NCI-H2029 treated with DMSO at 0.1 percent for 48 hours (cell line): ENCODE data around the gene TIGIT.
A peak's percentile ranks its signal among the peaks of the same experiment; 100 is the strongest.
"Not testable (repeated sequence)": the region's sequence is repeated elsewhere in the genome, so short reads cannot be mapped to it uniquely, and the experiment has no call there.

Source experiments
- DNase-seq: peaks from one replicate; lab custom pipeline; 2025; lab: John Stamatoyannopoulos, UW

TIGIT gene

GRCh38 chr3:114293838-114294535 lies at the start of gene TIGIT:
TIGIT (plus strand) TSS chr3:114294028; CDS start chr3:114294062, 34 bp downstream.
- no peak for DNase-seq

- DNase-seq: no peak
Measured at GRCh38 chr3:114252954-114253353, 40.9 kb upstream of the TIGIT start.

- no peak for DNase-seq
Measured at GRCh38 chr3:114253505-114253904, 40.3 kb upstream of the TIGIT start.

GRCh38 chr3:114259566-114259965 lies 34.3 kb upstream of the TIGIT start:
- DNase-seq: no peak

- no peak for DNase-seq
Measured at GRCh38 chr3:114260152-114260551, 33.7 kb upstream of the TIGIT start.

GRCh38 chr3:114270019-114270418 lies 23.8 kb upstream of the TIGIT start:
- no peak for DNase-seq

DNA sequence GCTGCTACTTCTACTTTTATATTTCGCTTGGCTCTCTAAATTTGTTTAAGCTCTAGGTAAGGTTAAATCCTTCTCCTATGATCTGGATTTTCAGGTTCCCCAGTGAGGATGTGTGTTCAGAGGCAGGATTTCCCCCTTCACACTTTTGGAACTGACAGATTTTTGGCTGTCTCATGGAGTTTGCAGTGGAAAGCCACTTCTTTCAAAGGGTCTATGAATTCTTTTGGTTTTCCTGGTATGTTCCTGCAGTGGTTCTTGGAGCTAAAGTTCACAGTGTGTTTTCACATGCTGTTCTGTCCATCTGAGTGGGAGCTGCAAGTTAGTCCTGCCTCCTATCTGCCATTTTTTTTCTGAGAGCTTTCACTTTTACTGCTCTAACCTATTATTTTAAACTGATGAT lies 21.6 kb upstream of the TIGIT start:
- no peak for DNase-seq

DNA sequence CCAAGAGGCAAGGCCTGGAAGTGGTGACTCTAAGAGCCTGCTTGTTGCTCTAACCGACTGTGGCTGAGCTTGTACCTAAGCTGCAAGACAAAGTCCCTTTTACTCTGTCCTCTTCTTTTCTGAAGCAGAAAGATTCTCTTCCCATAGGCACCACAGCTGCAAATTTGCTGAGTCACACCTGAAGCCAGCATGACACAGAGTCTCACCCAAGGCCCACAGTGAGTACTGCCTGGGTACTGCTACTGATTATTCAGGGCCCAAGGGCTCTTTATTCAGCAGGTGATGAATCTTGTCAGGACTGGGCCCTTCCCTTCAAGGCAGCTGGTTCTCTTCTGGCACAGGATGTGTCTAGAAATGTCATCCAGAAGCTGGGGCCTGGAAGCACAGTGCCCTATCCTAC lies 18.9 kb upstream of the TIGIT start:
- no peak for DNase-seq

DNA sequence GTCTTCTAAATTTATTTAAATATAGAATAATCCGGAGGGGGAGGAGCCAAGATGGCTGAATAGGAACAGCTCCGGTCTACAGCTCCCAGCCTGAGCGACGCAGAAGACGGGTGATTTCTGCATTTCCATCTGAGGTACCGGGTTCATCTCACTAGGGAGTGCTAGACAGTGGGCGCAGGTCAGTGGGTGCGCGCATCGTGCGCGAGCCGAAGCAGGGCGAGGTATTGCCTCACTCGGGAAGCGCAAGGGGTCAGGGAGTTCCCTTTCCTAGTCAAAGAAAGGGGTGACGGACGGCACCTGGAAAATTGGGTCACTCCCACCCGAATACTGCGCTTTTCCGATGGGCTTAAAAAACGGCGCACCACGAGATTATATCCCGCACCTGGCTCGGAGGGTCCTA lies 17.0 kb upstream of the TIGIT start:
- DNase-seq: not testable (repeated sequence)

DNA sequence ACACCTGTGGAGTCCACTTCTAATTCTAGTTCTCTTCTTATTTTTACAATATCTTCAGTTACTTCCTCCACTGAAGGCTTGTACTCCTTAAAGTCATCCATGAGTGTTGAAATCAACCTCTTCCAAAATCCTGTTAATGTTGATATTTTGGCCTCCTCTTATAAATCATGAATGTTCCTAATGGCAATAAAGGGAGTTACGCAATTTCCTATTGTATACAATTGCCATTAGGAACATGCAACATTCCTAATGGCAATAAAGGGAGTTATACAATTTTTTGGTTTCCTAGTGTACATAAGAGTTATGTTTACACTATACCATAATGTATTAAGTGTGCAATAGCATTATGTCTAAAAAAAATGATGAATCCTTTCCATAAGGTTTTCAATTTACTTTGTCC lies 9.2 kb upstream of the TIGIT start:
- DNase-seq: no peak

DNA sequence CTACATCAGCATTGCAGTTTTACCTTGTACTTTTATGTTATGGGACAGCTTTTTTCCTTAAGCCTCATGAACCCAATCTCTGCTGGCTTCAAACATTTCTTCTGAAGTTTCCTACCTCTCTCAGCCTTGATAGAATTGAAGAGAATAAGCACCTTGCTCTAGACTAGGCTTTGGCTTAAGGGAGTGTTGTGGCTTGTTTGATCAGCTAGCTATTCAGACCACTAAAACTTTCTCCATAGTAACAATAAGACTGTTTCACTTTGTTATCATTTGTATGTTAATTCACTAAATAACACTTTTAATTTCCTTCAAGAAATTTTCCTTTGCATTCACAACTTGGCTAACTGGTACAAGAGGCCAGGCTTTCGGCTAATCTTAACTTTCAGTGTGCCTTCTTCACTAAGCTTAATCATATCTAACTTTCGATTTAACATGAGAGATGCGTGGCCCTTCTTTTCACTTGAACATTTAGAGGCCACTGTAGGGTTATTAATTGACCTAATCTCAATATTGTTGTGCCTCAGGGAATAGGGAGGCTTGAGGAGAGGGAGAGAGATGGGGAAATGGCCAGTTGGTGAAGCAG lies 8.1 kb upstream of the TIGIT start:
- no peak for DNase-seq

GRCh38 chr3:114286266-114286665 lies 7.6 kb upstream of the TIGIT start:
- DNase-seq: no peak

DNA sequence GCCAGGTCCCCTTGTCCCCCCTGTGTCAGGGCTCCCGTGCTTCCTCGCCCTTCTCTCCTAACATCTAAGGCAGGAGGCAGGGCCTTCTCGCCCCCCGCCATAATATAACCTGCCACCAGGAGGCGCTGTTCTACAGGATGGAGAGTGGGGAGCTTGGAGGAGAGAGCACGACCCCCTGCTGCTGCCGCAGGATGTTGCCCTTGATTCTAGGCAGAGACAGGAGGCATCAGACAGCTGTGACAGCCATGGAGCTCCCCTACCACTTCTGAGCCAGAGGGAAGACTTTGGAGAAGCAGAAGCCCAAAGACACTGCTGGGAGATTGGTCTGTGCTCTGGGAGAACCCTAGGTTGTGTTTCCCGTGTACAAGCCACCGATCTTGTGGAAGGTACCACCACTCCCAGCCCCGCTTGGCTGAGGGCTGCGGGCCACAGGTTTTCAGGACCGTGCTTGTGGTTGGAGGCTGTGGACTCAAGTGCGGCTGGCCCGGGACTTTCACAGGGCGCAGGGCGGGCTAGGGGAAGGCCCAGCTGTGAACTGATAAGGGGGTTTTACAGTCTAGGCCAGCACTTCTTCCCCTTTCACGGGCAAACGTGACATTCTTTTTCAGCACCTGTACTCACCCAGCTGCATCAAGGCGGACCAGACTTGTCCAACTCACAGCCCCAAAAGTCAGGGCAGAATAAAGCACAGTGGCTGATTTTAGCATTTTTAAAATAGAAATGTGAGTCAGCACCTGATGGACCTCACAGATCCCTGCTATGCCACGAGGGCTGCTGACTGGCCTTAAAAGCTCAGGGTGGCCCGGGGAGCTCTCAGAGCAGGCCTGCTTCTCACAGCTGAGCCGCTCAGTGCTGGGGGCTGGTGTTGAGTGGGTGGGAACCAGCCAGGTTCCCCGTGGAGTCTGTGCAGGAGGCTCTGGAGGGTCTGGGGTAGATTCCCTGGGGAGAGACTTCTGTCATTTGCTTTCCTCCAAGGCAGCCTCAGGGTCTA lies 2.6 kb upstream of the TIGIT start:
- DNase-seq: peak; percentile 13

DNA sequence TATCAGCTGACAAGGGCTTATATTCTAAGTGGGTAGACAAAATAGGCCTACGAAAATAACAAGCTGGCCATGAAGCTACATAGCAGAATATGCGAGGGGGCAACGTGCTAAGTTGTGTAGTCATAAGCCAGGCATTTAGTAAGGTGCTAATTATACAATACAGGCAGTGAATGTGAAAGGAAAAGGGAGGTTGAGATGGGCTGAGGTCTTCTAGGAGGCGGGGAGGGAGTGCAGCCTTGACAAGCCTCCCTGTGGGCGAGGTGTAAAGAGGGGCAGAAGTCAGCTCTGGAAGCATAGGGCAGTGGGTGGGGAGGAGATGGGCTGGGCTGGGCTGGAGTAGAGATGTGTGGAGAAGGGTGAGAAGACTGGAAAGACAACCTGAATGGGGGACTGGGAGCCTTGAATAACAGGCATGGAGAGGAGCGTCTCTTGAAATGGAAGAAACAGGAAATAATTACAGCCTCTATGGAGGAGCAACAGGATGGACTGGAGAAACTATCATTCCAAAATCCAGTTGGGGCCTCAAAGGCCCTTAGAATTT lies 1.2 kb downstream of the TIGIT start:
- DNase-seq: no peak

- no peak for DNase-seq
Measured at GRCh38 chr3:114295946-114296345, 2.1 kb downstream of the TIGIT start.

GRCh38 chr3:114299421-114299820 lies 5.6 kb downstream of the TIGIT start:
- DNase-seq: no peak

DNA sequence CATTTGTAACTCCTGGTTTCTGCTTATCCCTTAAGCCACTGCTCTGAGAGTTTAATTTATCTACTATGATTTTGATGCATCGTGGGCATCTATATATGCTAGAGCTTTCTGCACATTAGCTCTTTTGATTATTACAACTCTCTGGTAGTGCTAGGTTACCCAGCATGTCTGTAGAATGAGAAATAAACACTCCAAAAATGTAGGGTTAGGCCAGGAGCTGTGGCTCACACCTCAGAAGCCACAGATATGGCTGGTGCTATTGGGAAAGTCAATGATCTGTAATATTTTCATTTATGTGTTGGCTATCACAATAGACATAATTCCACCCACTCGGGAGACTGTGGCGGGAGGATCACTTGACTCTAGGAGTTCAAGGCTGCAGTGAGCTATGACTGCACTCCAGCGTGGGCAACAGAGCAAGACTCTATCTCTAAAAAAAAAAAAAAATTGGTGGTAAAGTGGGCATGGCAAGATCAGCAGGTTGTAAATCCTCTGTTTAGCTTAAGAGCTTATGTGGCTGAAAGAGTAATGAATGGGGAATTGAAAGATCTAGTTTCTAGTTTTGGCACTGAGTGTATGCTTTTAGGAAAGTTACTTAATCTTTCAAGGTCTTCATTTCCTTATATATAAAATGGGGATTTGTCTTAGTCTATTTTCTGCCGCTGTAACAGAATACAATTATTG lies 6.3 kb downstream of the TIGIT start:
- DNase-seq: no peak

GRCh38 chr3:114307222-114307830 lies 13.5 kb downstream of the TIGIT start:
- DNase-seq: no peak

- DNase-seq: no peak
Measured at GRCh38 chr3:114307832-114308231, 14.0 kb downstream of the TIGIT start.

DNA sequence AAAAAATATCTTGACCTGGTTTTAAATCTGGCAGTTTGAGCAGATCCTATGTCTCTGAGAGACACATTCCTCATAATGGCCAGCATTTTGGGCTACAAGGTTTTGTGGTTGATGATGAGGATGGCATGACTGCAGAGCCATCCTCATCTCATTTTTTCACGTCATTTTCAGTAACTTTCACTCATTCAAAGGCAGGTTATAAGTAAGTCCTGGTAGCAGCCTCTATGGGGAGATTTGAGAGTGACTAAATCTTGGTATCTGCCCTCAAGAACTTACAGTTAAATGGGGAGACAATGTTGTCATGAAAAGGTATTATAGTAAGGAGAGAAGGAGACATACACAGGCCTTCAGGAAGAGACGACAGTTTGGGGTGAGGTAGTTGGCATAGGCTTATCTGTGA lies 14.5 kb downstream of the TIGIT start:
- no peak for DNase-seq

DNA sequence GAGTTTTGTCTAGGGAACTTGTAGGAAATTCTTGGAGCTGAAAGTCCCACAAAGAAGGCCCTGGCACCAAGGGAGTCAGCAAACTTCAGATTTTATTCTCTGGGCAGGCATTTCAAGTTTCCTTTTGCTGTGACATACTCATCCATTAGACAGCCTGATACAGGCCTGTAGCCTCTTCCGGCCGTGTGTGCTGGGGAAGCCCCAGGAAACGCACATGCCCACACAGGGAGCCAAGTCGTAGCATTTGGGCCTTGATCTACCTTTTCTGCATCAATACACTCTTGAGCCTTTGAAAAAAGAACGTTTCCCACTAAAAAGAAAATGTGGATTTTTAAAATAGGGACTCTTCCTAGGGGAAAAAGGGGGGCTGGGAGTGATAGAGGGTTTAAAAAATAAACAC lies 15.0 kb downstream of the TIGIT start:
- DNase-seq: no peak

GRCh38 chr3:114310695-114311094 lies 16.9 kb downstream of the TIGIT start:
- DNase-seq: no peak
